NCI-H1436 treated with DMSO at 0.1 percent for 48 hours (cell line): Measurements from ENCODE around the gene TACC3.

Source experiments
- DNase-seq: peaks from one replicate; lab custom pipeline; 2025; lab: John Stamatoyannopoulos, UW

TACC3 gene

DNA sequence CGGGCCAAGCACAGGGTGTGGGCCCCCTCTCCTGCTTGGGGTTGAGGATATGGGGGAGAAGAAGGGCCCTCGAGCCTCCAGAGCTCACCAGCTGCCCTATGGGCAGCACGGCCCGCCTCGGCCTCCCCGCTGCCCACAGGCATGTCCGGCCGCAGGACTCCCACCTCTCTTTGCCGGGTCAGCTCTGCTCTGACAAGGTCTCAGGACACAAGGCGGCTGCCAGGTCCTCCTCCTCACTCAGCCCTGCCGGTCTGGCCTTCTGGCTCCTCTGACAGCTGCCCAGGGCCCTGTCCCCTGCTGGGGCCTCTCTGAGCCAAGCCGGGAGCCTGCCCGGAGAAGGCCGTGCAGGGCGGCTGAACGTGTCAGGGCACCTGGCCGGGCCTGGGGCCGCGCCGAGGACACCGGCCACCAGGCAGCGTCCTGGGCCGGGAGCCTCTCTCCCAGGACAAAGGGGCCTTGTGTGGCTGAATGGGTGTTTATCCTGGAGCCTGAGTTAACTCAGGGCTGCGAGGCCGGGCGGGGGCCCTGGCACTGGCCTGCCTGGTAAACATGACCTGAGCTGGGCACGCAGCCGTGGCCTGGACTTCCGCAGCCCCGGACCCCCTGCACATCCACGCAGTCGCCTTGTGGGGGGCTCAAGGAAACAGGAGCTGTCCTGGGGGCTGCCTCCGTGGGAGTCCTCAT, 25.7 kb downstream of the TACC3 start:
- DNase-seq = no peak

- no peak for DNase-seq
Measured at GRCh38 chr4:1747603-1747967, 26.3 kb downstream of the TACC3 start.

DNA sequence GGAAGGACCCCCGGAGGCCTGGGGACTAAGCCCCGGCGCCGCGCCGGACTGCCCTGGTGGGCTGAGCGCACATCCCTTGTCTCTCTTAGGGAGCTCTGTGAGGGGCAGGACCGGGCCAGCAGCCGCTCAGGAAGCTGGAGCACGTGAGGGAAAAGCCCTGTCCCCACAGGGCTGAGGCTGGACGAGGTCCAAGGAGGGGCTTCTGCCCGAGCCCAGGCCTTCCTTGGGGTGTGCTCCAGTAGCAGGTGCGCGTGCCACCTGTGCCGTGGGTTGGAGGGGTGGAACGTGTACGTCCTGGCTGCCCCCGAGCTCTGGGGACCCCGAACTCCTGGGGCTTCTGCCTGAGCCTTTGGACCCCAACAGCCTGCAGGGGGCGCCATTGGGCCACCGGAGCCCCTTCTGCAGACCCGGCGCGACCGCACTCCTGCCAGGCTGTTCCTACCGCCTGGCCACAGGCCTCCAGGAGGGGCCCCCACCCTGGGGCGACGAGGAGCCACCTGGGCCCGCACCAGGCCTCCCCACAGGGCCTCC, 27.2 kb downstream of the TACC3 start:
- no peak for DNase-seq

- no peak for DNase-seq
Measured at GRCh38 chr4:1749370-1749769, 28.0 kb downstream of the TACC3 start.

GRCh38 chr4:1749826-1750225, 28.5 kb downstream of the TACC3 start:
- DNase-seq = no peak

GRCh38 chr4:1750381-1751154, 29.2 kb downstream of the TACC3 start:
- no peak for DNase-seq

DNA sequence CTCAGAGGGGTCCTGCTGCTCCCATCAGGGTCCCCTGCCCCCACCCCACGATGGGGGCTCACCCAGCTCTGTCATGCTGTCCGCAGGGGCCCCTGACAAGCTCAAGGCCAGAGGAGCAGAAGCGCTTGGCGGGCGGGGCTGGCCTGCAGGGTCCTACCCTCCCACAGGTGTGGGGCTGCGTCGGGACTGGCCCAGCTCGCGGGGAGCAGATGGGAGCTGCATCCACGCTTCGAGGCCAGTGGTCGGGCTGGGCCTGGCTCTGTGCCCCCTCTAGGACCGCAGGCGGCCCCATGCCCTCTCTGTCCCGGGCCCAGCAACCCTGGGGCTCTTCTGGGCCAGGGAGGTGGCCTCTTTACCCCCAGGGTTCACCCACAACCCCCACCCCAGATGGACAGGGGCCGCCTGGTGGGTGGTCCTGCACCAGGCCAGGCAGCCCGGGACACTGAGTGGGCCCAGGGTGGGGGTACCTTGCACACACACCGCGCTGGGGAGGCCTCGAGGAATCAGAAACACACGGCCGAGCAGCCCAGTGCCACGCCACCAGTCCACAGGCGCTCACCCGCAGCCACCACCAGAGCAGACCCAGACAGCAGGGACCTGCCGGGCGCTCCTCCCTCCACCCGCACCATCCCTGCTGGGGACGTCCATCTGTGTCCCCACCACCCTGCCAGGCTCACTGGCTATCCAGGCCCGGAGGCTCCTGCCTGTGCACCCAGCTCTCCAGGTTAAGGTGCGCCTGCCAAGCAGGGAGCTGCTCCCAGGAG, 30.0 kb downstream of the TACC3 start:
- no peak for DNase-seq

GRCh38 chr4:1751919-1752283, 30.6 kb downstream of the TACC3 start:
- no peak for DNase-seq

DNA sequence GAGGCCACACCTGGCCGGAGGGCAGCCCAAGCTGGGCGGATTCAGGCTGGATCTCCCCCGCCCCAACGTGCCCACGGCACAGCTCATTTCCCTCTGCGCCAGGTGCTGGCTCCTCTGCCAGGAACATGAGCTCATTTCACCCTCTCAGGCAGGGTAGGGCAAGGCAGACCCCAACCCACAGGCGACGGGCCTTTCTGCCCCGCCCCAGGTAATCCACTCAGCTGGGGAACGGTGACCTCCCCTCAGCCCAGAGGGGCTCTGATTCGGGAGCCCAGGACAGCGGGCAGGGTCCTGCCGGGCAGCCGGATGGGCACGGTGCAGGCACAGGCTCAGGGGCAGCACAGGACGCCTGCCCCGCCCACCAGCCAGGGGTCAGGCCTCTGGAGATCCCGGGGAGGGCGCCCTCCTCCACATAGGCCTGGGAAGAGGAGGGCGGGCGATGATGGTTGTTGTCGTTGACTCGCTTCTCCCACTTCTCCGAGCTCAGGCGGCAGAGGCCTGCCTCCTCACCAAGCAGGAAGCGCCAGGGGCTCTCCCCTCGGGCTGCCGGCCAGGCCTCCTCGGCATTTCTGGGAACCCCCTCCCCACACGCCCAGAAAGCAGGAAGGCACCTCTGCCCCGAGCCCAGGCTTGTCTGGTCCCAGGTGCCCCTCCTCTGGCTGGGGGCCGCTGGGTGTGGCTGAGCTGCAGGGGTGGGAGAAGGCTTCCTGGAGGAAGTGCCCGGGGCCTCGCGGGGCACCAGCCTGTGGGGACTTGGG, 31.1 kb downstream of the TACC3 start:
- DNase-seq = no peak

GRCh38 chr4:1753294-1753696, 32.0 kb downstream of the TACC3 start:
- DNase-seq = no peak

GRCh38 chr4:1753697-1754311, 32.5 kb downstream of the TACC3 start:
- DNase-seq = no peak

- no peak for DNase-seq
Measured at GRCh38 chr4:1754336-1754735, 33.0 kb downstream of the TACC3 start.

GRCh38 chr4:1755297-1755696, 34.0 kb downstream of the TACC3 start:
- no peak for DNase-seq

- no peak for DNase-seq
Measured at GRCh38 chr4:1756079-1756478, 34.8 kb downstream of the TACC3 start.

DNA sequence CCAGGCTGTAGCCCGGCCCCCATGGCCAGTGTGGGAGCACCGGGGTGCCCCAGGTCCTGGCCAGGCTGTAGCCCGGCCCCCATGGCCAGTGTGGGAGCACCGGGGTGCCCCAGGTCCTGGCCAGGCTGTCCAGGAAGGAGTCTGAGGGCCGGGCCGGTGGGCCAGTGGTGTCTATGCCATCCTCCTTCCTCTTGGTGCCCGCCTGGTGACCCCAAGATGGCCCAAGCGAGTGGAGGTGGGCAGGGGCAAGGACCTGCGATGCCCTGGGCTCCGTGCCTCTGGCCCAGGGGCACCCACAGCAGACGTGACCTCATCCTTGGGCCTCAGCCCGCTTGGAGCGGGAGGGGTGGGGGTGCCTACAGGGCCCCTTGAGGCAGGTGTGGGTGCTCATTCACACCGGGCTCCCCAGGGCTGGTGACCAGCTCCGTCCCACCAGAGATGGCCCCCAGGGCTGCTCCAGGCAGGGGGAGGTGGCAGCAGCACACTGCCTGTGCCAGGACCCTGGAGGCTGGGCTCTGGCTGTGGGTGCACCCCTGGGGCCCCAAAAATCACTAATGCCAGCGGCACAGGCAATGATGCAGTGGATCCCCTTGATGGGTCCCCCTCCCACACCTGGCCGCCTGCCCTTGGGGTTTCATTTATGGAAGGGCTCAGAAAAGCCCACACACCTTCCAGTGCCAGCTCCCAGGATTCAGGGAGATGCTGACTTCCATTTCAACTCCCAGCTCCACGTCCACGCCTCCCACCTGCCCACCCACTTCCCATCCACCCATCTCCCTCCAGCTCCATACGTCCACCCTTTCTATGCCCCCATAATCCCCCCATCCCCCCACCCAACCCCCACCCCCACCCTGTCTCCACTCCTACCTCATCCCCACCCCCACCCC, 35.8 kb downstream of the TACC3 start:
- DNase-seq = no peak

GRCh38 chr4:1757836-1758235, 36.5 kb downstream of the TACC3 start:
- no peak for DNase-seq

- DNase-seq = no peak
Measured at GRCh38 chr4:1758306-1759121, 37.2 kb downstream of the TACC3 start.

- DNase-seq = no peak
Measured at GRCh38 chr4:1759170-1759817, 38.0 kb downstream of the TACC3 start.

DNA sequence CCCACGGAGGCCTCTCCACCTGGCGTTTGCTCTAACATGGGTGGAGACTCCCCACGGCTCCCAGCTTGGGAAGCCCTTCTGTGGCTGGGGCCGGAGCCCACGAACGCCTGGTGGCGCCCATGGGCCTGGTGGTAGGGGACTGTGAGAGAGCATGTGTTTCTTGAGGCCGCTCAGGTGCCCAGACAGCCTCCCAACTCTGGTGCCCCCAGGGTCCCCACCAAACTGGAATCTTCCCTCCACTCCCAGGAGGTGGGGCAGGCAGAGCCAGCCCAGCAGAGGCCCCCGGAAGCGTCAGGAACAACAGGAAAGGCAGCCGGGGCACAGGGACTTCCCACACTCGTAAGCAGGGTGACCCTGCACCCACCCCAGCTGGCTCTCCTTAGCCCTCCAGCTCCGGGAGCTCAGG, 38.5 kb downstream of the TACC3 start:
- DNase-seq = no peak
